ENCODE results near the gene CAMK2B.
"Not testable (repeated sequence)": the region's sequence is repeated elsewhere in the genome, so short reads cannot be mapped to it uniquely, and the experiment has no call there.

Gene CAMK2B

DNA sequence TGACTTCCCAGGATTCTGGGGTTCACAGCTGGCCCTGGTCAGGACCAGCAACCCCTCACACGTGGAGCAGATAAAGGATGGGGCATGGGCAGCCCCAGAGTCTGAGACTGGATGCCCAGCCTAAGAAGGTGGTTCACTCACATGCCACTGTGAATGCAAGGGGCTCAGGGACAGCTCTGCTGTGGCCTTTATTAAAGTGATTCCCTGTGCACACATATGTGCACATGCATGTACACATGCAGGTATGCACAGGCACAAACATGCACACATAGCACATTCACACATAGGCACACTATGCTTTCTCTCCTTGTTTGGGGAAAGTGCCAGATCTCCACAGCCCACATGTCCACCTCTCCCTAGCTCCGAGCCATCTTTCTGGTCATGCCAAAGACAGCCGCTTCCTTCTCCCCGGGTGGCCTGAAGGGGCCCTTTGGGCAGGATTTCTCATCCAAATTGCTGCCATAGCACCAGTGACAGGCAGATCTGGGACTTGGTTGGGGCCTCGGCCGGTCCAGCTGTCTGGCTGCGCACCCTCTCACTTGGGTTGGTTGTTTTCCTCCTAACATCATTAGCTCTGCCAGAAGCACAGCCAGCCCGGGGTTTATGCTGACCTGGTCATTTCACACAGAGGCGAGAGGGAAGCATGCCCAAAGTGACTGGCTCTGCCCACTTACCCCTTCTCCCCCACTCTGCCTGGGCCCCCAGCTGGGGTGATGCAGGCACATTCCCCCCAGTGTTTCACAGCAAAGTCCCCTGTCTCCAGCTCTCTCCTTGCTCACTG is 137.6 kb downstream of the CAMK2B start:
- no peak for DNase-seq

DNA sequence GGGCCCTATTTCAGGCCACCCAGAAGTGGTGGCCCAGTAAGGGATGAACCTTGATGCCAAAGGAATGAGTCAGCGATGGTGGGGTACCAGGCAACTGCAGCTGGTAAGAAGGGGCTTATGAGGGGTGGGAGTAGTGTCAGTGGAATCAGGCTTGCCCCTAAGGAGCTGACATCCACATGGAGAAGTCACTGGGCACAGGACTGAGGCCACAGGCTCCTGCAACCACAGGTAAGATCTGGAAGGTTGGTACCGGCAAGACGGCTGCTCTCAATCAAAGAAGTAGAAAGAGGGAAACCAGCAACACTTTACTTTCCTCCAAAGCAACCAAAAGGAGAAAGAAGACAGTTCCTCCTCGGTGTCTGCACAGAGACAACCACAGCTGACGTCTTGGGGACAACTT is 138.7 kb downstream of the CAMK2B start:
- DNase-seq: no peak

DNA sequence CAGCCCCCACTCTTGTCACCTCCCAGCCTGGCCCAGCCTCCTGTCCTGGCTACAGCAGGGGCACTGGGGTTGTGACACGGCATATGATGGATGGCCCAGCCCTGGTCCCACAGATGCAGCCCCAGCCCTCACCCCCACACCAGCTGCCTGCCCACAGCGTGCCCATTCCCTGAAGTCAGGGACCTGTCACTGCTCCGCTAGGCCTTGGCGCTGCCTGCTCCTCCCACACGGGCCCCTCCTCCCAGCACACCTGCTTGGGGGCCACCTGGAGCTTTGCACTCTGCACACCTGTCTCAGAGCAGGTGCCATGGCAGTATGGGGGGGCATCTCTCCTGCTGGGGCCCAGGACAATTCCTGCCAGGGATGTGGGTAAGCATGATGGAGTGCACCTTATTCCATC is 139.7 kb downstream of the CAMK2B start:
- no peak for DNase-seq

DNA sequence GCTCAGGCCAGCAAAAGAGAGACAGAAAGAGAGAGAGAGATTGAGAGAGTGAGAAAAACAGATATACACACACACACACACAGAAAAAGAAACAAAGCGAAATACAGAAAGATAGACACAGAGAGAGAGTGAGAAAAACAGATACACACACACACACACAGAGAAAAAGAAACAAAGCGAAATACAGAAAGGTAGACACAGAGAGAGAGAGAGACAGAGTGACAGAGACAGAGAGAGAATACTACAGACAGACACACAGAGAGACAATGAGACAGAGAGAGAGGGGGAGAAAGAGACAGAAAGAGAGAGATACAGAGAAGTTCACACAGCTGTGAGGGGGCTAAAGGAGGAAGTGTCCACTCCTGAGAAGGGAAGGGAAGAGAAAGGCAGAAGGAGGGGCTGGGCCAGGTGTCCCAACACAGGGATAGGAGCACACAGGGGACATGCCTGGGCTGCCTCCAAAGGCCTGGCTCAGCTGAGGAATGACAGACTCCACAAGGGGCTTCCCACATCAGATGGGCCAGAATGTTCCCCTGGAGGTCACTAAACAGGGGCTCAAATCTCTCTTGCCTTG is 140.4 kb downstream of the CAMK2B start:
- no peak for DNase-seq

DNA sequence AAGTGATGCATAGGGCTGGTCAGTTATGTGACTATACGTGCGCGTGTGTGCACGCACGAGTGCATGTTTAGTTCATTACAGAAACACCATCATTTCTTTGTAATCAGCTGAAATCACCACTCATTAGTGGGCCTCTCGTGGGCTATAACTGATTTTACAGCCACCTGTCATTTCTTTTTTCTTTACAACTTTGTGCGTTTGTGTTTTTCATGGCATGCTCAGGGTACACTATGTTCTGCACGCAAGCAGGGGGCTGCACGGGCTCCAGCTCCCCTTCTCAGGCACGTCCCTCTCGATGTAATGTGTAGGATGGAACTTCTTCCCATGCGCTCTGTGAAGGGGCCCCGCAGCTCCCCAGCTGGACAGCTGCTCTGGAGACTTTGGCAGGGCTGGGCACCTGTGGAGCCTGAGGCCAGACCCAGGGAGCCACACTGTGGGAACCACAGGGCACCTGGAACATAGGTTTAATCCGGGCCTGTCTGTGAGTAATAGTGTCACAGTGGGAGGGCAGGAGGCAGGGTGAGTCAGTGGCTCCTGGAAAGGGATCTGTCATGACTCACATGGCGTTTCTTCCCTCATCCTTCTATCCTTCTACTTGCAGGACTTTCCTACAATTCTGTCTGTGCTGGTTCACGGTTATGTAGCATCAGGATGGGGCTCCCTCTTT is 141.1 kb downstream of the CAMK2B start:
- DNase-seq: peak; percentile 86

DNA sequence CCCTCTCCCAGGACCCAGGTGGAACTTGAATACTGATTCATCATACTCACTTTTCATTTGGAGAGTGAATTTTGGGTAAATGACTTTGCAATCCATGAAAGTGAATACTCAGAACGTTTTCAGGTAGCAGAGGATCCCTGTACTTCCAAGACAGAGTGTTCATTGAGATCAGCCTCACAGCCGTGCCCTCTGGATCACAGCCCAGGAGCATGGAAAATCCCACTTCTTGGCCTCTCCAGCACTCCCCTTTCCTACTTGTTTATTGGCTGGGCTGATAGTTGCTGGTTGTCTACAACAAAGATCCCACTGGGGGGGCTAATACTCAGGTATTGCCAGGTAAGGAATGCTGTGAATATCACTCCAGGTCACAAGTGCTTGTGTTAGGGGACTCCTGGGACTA is 142.0 kb downstream of the CAMK2B start:
- no peak for DNase-seq

DNA sequence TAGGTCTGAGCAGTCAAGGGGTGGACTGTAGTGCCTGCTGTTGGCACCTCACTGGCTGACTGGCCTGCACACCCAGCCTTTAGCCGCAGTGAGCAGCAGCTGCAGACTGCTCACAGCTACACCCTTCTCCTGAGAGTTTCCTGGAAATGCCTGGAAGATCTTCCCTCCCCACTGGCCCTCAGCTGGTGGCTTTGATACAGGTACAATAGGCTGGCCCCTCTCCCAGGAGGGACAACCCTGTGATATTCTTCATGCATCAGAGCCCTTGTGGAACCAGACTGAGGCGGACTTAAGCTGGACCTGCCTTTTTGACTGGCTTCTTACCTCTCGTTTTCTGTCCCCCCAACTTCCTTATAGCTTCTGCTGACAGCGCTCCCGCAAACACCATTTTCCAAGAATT is 142.6 kb downstream of the CAMK2B start:
- no peak for DNase-seq

DNA sequence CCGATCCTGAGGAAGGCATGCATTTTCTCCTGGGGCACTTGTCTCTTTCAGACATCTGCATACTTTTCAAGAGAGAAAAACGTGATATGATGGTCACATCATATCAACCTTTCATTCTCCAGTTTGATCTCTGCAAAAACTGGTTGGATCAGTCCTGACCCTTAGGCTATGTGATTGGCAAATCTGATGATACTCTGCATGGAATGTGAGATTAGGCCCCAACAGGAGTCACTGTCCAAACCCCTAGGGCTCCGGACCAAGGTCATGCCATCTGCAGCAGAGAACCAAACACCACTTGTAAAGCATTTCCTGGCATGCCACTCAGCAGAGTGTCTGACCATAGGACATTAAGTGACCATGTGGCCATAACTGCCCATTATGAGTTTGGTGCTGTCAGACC is 144.8 kb downstream of the CAMK2B start:
- no peak for DNase-seq

DNA sequence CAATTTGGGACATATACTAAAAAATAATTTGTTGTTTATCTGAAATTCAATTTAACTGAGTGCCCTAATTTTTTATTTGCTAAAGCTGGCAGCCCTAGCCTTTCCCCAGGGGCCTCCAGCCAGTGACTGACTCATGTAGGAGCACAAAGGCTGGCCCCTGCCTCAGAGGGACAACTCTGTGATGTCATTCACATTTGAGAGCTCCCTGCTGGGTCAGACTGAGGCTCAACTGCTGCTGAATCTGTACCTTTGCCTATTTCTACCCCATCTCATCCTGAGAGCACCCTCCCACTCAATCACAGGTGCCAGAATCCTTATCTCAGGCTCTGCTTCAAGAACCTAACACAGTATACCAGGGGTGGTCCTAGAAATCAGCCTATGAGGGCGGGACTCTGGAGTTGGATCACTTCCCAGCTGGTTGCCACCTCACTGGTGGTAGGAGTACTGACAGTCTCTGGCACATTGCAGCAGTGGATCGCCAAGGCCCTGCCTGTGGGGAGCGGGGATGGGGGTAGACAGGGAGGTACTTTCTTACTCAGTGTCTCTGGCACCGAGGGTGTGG is 147.7 kb downstream of the CAMK2B start:
- peak; percentile 27 for DNase-seq

DNA sequence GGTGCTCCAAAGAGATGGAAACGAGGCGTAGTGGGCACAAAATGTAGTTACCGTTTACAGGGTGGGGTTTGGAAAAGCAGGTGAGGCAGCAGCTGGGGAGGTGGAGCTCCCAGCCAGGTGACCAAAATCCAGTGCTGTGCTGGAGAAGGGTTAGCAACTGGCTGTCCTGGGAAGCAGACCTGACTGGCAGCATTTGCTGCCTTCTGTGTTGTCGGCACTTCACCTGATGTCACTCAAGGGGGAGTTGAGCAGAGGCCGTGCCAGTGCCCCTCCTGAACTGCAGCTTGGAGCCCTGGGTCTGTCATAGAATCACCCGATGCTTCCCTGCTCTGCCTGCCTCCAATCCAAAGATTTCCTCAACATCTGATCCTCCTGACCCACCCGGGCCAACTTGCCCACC is 148.9 kb downstream of the CAMK2B start:
- DNase-seq: no peak

DNA sequence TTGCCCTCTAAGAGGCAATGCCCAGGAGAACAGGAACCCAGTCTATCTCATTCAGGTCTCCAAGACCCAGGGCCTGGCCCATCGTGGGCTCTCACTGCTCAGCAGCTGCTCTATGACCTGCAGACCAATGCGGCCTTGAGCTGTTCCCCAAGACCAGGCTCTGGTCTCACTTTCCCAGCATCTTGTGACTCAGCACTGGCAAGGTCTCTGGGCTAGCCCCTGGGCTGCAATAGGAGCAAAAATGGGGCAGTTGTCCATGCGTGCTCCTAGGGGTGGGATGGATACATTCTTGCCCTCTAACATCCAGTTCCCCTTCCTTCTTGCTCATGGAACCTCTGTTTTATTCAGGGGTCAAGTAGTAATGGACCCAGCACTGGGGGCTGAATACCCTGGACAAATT is 149.7 kb downstream of the CAMK2B start:
- DNase-seq: no peak

DNA sequence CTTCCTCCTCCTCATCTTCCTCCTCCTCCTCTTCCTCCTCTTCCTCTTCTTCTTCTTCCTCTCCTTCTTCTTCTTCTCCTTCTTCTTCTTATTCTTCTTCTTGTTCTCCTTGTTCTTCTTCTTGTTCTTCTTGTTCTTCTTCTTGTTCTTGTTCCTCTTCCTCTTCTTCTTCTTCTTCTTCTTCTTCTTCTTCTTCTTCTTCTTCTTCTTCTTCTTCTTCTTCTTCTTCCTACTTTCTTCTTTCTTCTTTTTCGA is 150.8 kb downstream of the CAMK2B start:
- DNase-seq: not testable (repeated sequence)

DNA sequence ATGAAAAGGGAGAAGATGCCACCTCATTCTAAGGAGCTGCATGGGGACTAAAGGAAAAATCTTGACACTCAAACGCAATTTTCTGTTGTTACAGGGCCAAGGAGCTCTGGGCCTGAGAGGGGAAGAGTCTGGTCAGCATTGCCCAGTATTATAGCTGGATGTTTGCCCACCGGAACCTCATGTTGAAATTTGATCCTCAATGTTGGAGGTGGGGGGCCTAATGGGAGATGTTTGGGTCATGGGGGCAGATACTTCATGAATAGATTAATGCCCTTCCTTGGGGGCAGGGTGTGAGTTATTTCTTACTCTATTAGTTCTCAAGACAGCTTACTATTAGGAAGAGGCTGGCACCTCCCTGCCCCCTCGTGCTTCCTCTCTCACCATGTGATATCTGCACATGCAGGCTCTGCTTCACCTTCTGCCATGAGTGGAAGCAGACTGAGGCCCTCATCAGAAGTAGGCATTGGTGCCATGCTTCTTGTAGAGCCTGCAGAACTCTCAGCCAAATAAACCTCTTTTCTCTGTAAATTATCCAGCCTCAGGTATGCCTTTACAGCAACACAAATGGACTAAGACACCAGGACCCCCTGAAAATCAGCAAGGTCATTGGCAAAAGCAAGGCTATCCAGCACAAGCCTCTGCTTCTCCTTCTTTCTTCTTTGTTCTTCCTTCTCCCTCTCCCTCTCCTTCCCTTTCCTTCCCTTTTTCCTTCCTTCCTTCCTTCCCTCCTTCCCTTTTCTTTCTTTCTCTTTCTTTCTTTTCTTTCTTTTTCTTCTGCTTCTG is 151.3 kb downstream of the CAMK2B start:
- no peak for DNase-seq

DNA sequence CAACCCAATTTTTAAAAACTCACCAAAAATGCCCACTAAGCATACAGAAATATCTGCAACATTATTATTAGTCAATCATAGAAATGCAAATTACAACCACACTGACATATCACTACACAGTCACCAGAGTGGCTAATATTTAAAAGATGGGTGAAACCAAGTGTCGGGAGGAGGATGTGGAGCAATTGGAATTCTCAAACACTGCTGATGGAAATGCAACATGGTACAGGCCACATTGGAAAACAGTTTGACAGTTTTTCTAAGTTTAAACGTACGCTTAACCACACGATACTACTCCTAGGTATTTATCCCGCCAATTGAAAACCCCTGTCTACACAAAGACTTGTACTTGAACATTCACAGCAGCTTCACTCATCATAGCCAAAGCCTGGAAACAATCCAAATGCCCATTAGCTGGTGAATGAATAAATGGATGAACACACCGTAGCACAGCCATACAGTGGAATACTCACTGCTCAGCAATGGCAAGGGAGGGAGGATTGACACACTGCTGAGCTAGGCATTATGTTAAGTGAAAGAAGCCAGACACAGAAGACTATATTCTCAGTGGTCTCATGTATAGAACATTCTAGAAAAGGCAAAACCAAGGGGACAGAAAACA is 152.5 kb downstream of the CAMK2B start:
- DNase-seq: no peak

DNA sequence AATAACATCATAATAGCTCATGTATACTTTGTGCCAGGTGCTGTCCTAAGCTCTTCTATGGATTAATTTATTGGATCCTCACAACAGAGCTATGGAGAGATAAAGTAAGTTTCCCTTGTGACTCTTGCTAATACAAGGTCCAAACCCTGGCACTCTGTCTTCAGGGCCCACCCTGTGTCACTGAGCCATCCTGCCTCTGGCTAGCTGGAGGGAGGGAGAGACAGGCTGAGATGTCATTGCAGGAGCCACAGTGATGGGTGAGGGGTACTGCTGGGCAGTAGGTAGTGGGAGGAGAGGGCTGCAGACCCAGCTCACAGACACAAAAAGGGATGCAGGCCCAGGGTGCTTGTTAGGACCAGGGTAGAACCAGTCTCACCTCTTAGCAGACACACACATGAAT is 153.0 kb downstream of the CAMK2B start:
- DNase-seq: no peak

DNA sequence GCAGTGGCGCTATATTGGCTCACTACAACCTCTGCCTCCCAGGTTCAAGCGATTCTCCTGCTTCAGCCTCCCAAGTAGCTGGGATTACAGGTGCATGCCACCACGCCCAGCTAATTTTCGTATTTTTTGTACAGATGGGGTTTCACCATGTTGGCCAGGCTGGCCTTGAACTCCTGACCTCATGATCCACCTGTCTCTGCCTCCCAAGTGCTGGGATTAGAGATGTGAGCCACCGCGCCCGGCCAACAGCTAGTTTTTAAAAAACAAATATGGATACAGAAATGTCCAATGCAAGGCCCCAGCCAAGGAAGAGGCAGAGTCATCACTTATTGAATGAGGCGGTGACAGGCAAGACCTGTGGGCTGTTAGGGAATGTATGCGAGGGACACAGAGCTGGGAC is 153.5 kb downstream of the CAMK2B start:
- DNase-seq: not testable (repeated sequence)

DNA sequence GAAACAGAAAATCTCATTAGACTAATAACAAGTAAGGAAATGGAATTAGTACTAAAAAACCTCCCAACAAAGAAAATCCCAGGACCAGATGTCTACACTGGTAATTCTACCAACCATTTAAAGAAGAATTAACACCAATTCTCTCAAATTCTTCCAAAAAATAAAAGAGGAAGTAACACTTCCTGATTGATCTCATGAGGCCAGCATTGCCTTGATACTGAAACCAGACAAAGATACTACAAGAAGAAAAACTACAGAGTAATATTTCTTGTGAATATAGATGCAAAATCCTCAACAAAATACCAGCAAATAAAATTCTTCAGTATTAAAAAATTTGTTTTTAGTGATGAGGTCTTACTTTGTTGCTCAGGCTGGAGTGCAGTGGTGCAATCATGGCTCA is 157.5 kb downstream of the CAMK2B start:
- no peak for DNase-seq
